ENCODE results near the gene ITSN2.

GRCh38 chr2:24354395-24354794 lies 5.9 kb downstream of the ITSN2 start:
- TF ChIP-seq CTCF (conservative IDR thresholded peaks at IDR 0.05 in 1 of 2, IDR thresholded peaks at IDR 0.05 in 1 of 2; ENCODE audit: low read depth in 1 of 2, low read length in 2 of 2) (no peak), EZH2 (IDR thresholded peaks at IDR 0.05; ENCODE audit: low read length, missing control alignments) (no peak)
